ENCODE measurements around the gene UMPS.

UMPS gene

GRCh38 chr3:124791639-124792151 lies 61.4 kb downstream of the UMPS start:
- TF ChIP-seq TCF12 (IDR thresholded peaks at IDR 0.05; ENCODE audit: low read depth) (no peak), FOXM1 (IDR thresholded peaks at IDR 0.05; ENCODE audit: borderline replicate concordance, low read depth) (no peak), EGR1 (IDR thresholded peaks at IDR 0.05) (no peak), RAD21 (IDR thresholded peaks at IDR 0.05; ENCODE audit: low read depth) (no peak)

GRCh38 chr3:124792341-124793040 lies 62.2 kb downstream of the UMPS start:
- TF ChIP-seq FOXM1 (IDR thresholded peaks at IDR 0.05; ENCODE audit: borderline replicate concordance, low read depth) (no peak), CEBPB (IDR thresholded peaks at IDR 0.05) (no peak), TEAD4 (IDR thresholded peaks at IDR 0.05) (no peak), TCF12 (IDR thresholded peaks at IDR 0.05; ENCODE audit: low read depth) (no peak), MAX (IDR thresholded peaks at IDR 0.05) (no peak), EGR1 (IDR thresholded peaks at IDR 0.05) (no peak), TAF1 (IDR thresholded peaks at IDR 0.05; ENCODE audit: low read depth) (no peak), CREB1 (IDR thresholded peaks at IDR 0.05; ENCODE audit: low read depth) (no peak), REST (IDR thresholded peaks at IDR 0.05; ENCODE audit: low read depth) (no peak), ZBTB7A (IDR thresholded peaks at IDR 0.05; ENCODE audit: low read depth) (no peak), EP300 (IDR thresholded peaks at IDR 0.05; ENCODE audit: borderline replicate concordance) (no peak), NFIC (IDR thresholded peaks at IDR 0.05) (no peak), YY1 (IDR thresholded peaks at IDR 0.05; ENCODE audit: low read depth) (no peak), RAD21 (IDR thresholded peaks at IDR 0.05; ENCODE audit: low read depth) (no peak), USF1 (IDR thresholded peaks at IDR 0.05) (no peak)

- TF ChIP-seq TEAD4 (IDR thresholded peaks at IDR 0.05) (no peak), TCF12 (IDR thresholded peaks at IDR 0.05; ENCODE audit: low read depth) (no peak), ZBTB7A (IDR thresholded peaks at IDR 0.05; ENCODE audit: low read depth) (no peak), FOXM1 (IDR thresholded peaks at IDR 0.05; ENCODE audit: borderline replicate concordance, low read depth) (no peak)
Measured at GRCh38 chr3:124793054-124793739, 62.9 kb downstream of the UMPS start.

GRCh38 chr3:124796477-124796876 lies 66.2 kb downstream of the UMPS start:
- TF ChIP-seq RAD21 (IDR thresholded peaks at IDR 0.05; ENCODE audit: low read depth) (no peak), REST (IDR thresholded peaks at IDR 0.05; ENCODE audit: low read depth) (no peak), EP300 (IDR thresholded peaks at IDR 0.05; ENCODE audit: borderline replicate concordance) (no peak), FOXM1 (IDR thresholded peaks at IDR 0.05; ENCODE audit: borderline replicate concordance, low read depth) (no peak), TCF12 (IDR thresholded peaks at IDR 0.05; ENCODE audit: low read depth) (no peak), USF1 (IDR thresholded peaks at IDR 0.05) (no peak), ZBTB7A (IDR thresholded peaks at IDR 0.05; ENCODE audit: low read depth) (no peak), MAX (IDR thresholded peaks at IDR 0.05) (no peak), EGR1 (IDR thresholded peaks at IDR 0.05) (no peak)

GRCh38 chr3:124797426-124797945 lies 67.2 kb downstream of the UMPS start:
- TF ChIP-seq TCF12 (IDR thresholded peaks at IDR 0.05; ENCODE audit: low read depth) (no peak), TEAD4 (IDR thresholded peaks at IDR 0.05) (no peak), TAF1 (IDR thresholded peaks at IDR 0.05; ENCODE audit: low read depth) (no peak), EP300 (IDR thresholded peaks at IDR 0.05; ENCODE audit: borderline replicate concordance) (no peak), EGR1 (IDR thresholded peaks at IDR 0.05) (no peak), REST (IDR thresholded peaks at IDR 0.05; ENCODE audit: low read depth) (no peak), FOXM1 (IDR thresholded peaks at IDR 0.05; ENCODE audit: borderline replicate concordance, low read depth) (no peak), NFIC (IDR thresholded peaks at IDR 0.05) (no peak), YY1 (IDR thresholded peaks at IDR 0.05; ENCODE audit: low read depth) (no peak), USF1 (IDR thresholded peaks at IDR 0.05) (no peak), RAD21 (IDR thresholded peaks at IDR 0.05; ENCODE audit: low read depth) (no peak), CREB1 (IDR thresholded peaks at IDR 0.05; ENCODE audit: low read depth) (no peak), CEBPB (IDR thresholded peaks at IDR 0.05) (no peak), ZBTB7A (IDR thresholded peaks at IDR 0.05; ENCODE audit: low read depth) (no peak), MAX (IDR thresholded peaks at IDR 0.05) (no peak)
